CD14-positive monocyte (primary cell): ENCODE data around the gene AOAH. TPM values are rescaled to one million over a fixed set of nuclear protein-coding genes. Genes with fewer than 3 reads are reported as not detected.

Experiments
- DNase-seq, 3 donors: peaks; one replicate each; pipeline ENCODE4 v3.0.0-alpha.2; 2011 to 2022
- H2AFZ ChIP-seq: 2 replicates; pipeline ENCODE4 v1.6.0; 2012; ENCODE audit warnings: mild to moderate bottlenecking, low read depth, low read length, inconsistent platforms; ENCODE audit not compliant: insufficient read depth, poor library complexity, severe bottlenecking
- H3K27ac ChIP-seq, 2 donors: 1 replicate in 1 of 2; 2 replicates in 1 of 2; pipeline ENCODE4 v1.5.1; 2012 to 2013; ENCODE audit warnings: low read length in 2 of 2, control low read depth in 1 of 2, inconsistent platforms in 1 of 2, low read depth in 1 of 2, mild to moderate bottlenecking in 1 of 2
- H3K27me3 ChIP-seq, 2 donors: one replicate each; pipeline versions ENCODE4 v1.6.0 to v1.6.1; 2011 to 2013; ENCODE audit warnings: low read length in 2 of 2; ENCODE audit not compliant: control insufficient read depth in 2 of 2, insufficient read depth in 2 of 2
- H3K36me3 ChIP-seq, 2 donors: replicated peaks in 1 of 2; 1 replicate in 1 of 2; 2 replicates in 1 of 2; pipeline versions ENCODE4 v1.5.1 to v1.6.1; 2012 to 2013; ENCODE audit warnings: low read length in 2 of 2, control low read depth in 1 of 2, inconsistent platforms in 1 of 2, mild to moderate bottlenecking in 1 of 2; ENCODE audit not compliant: insufficient read depth in 2 of 2, control insufficient read depth in 1 of 2
- H3K4me1 ChIP-seq, 2 donors: 1 replicate in 1 of 2; 2 replicates in 1 of 2; pipeline versions ENCODE4 v1.5.1 to v1.6.1; 2012 to 2013; ENCODE audit warnings: low read length in 2 of 2, control low read depth in 1 of 2, inconsistent platforms in 1 of 2, mild to moderate bottlenecking in 1 of 2, moderate library complexity in 1 of 2; ENCODE audit not compliant: insufficient read depth in 2 of 2, control insufficient read depth in 1 of 2
- H3K4me2 ChIP-seq: replicated peaks from 2 replicates; pipeline ENCODE3; 2012; ENCODE audit warnings: low read length, moderate library complexity, mild to moderate bottlenecking; ENCODE audit not compliant: poor library complexity, severe bottlenecking; ENCODE audit errors: extremely low read depth
- H3K4me3 ChIP-seq, 3 experiments: fragments of 200-600 bp in 1 of 3; sonication (generic) in 1 of 3; replicated peaks in 1 of 3; 1 replicate in 2 of 3; 2 replicates in 1 of 3; pipeline ENCODE4 v1.5.1; 2011 to 2013; ENCODE audit warnings: low read length in 3 of 3, mild to moderate bottlenecking in 3 of 3, control low read depth in 2 of 3, low read depth in 2 of 3, inconsistent platforms in 1 of 3, moderate library complexity in 1 of 3
- H3K79me2 ChIP-seq: 2 replicates; pipeline ENCODE4 v1.6.0; 2012; ENCODE audit warnings: mild to moderate bottlenecking, control low read depth, inconsistent platforms, low read length, moderate library complexity; ENCODE audit not compliant: insufficient read depth
- H3K9ac ChIP-seq: 2 replicates; pipeline ENCODE4 v1.6.0; 2017; ENCODE audit warnings: low read length, mild to moderate bottlenecking; ENCODE audit not compliant: insufficient read depth, poor library complexity, severe bottlenecking
- H3K9me3 ChIP-seq, 2 donors: replicated peaks in 1 of 2; 1 replicate in 1 of 2; 2 replicates in 1 of 2; pipeline versions ENCODE4 v1.5.1 to v1.6.1; 2012 to 2013; ENCODE audit warnings: low read length in 2 of 2, control low read depth in 1 of 2; ENCODE audit not compliant: control insufficient read depth in 1 of 2, insufficient read depth in 1 of 2
- H4K20me1 ChIP-seq: 2 replicates; pipeline ENCODE4 v1.6.0; 2012; ENCODE audit warnings: mild to moderate bottlenecking, low read length, control low read depth, moderate library complexity; ENCODE audit not compliant: insufficient read depth
- H3K27ac Mint-ChIP-seq, 7 donors: one replicate each; pipeline ENCODE4 v1.8.0; 2020; ENCODE audit warnings: mild to moderate bottlenecking in 7 of 7, mixed read lengths in 7 of 7, moderate library complexity in 6 of 7, inconsistent platforms in 2 of 7
- H3K27me3 Mint-ChIP-seq, 3 donors: one replicate each; pipeline ENCODE4 v1.8.0; 2021 to 2022; ENCODE audit warnings: low read depth in 3 of 3, mild to moderate bottlenecking in 3 of 3, mixed read lengths in 3 of 3, moderate library complexity in 3 of 3, inconsistent platforms in 1 of 3
- H3K36me3 Mint-ChIP-seq, 2 donors: one replicate each; pipeline ENCODE4 v1.8.0; 2020; ENCODE audit warnings: mixed read lengths in 2 of 2, inconsistent platforms in 1 of 2, mild to moderate bottlenecking in 1 of 2
- H3K4me1 Mint-ChIP-seq: one replicate; pipeline ENCODE4 v1.8.0; 2020; ENCODE audit warnings: mild to moderate bottlenecking, mixed read lengths
- H3K4me3 Mint-ChIP-seq, 2 donors: one replicate each; pipeline ENCODE4 v1.8.0; 2020; ENCODE audit warnings: mild to moderate bottlenecking in 2 of 2, mixed read lengths in 2 of 2, moderate library complexity in 1 of 2
- H3K9me3 Mint-ChIP-seq, 7 donors: one replicate each; pipeline ENCODE4 v1.8.0; 2020 to 2022; ENCODE audit warnings: mixed read lengths in 7 of 7, mild to moderate bottlenecking in 6 of 7, moderate library complexity in 6 of 7, inconsistent platforms in 2 of 7
- CTCF ChIP-seq: fragments of 200-600 bp; IDR thresholded peaks from one replicate; pipeline ENCODE4 v1.8.0; 2022; ENCODE audit warnings: antibody characterized with exemption, mild to moderate bottlenecking
- WGBS: methylation state at CpG from one replicate; pipeline ENCODE4 v1.1.5; 2013; ENCODE audit warnings: missing lambda C conversion rate; ENCODE audit not compliant: insufficient coverage; 5-methylcytosine and 5-hydroxymethylcytosine counted together
- intact Hi-C, 2 donors: fragments of 100-400 bp; cut with micrococcal nuclease; formaldehyde crosslinking; loops; one replicate each; pipeline versions ENCODE4 v1.15.0 to v1.15.1; 2023
- polyA plus RNA-seq, 3 donors: library from polyadenylated mRNA; depleted of rRNA in 1 of 3; unstranded in 2 of 3; stranded (reverse) in 1 of 3; fragments of 300-500 nt in 2 of 3; fragments of >200 nt in 1 of 3; fragmentation: Illumina TruSeq in 2 of 3; gene quantifications; 1 replicate in 2 of 3; 2 replicates in 1 of 3; pipeline ENCODE4 v1.2.3, GENCODE V29; 2012 to 2021

Gene AOAH
- polyA plus RNA-seq, 3 donors, result 305 to 467 (median 349) TPM

- 85% methylated on average over 2 of the region's 5 CpGs for WGBS
- Histone ChIP-seq H3K4me1 (peaks cover 12 to 22% of the 10 kb centered on the region in 2 donors), H3K27me3 (no peaks in the 10 kb centered on the region), H3K4me2 (no peak overlapping the region), H3K9me3 (no peaks in the 10 kb centered on the region), H3K36me3 (peaks cover 42 to 60% of the 10 kb centered on the region in 2 donors), H3K4me3 (no peak overlapping the region), H3K27ac (peak overlapping the region in 1 of 2 donors; percentile 55), H3K79me2 (peaks cover 94% of the 10 kb centered on the region), H4K20me1 (peaks cover 100% of the 10 kb centered on the region), H2AFZ (no peak overlapping the region), H3K9ac (peak overlapping the region; percentile 5)
- intact Hi-C loops, result no loop called here
- DNase-seq, result no peak
- Mint-ChIP-seq H3K27ac (peak overlapping the region in 5 of 7 donors; percentile 3 to 83 (median 75)), H3K27me3 (no peaks in the 10 kb centered on the region), H3K4me1 (peaks cover 37% of the 10 kb centered on the region), H3K36me3 (peaks cover 52 to 60% of the 10 kb centered on the region in 2 donors), H3K9me3 (no peaks in the 10 kb centered on the region), H3K4me3 (no peak overlapping the region)
- no peak for TF ChIP-seq CTCF
These were observed 31.8 kb downstream of the AOAH start for GRCh38 chr7:36692456-36692855.

- Histone ChIP-seq H3K4me3 (no peak overlapping the region), H3K4me1 (peaks cover 12 to 22% of the 10 kb centered on the region in 2 donors), H2AFZ (no peak overlapping the region), H3K9ac (peak overlapping the region; percentile 5), H4K20me1 (peaks cover 100% of the 10 kb centered on the region), H3K79me2 (peaks cover 94% of the 10 kb centered on the region), H3K27ac (peak overlapping the region in 1 of 2 donors; percentile 55), H3K9me3 (no peaks in the 10 kb centered on the region), H3K36me3 (peaks cover 47 to 65% of the 10 kb centered on the region in 2 donors), H3K27me3 (no peaks in the 10 kb centered on the region), H3K4me2 (no peak overlapping the region)
- H3K4me3 Mint-ChIP-seq, result no peak overlapping the region
- WGBS, result no CpG with 5 or more reads among the region's 4 CpGs
- no peaks in the 10 kb centered on the region for H3K27me3 Mint-ChIP-seq
- peaks cover 54 to 63% of the 10 kb centered on the region in 2 donors for H3K36me3 Mint-ChIP-seq
- no peak for TF ChIP-seq CTCF
- peak overlapping the region; percentile 3 to 86 (median 60) for H3K27ac Mint-ChIP-seq
- H3K4me1 Mint-ChIP-seq, result peaks cover 37% of the 10 kb centered on the region
- intact Hi-C loops, result no loop called here
- no peak for DNase-seq
- no peaks in the 10 kb centered on the region for H3K9me3 Mint-ChIP-seq
These were observed 32.3 kb downstream of the AOAH start for GRCh38 chr7:36691983-36692382.
